ENCODE data around the gene OTOF.

Gene OTOF

DNA sequence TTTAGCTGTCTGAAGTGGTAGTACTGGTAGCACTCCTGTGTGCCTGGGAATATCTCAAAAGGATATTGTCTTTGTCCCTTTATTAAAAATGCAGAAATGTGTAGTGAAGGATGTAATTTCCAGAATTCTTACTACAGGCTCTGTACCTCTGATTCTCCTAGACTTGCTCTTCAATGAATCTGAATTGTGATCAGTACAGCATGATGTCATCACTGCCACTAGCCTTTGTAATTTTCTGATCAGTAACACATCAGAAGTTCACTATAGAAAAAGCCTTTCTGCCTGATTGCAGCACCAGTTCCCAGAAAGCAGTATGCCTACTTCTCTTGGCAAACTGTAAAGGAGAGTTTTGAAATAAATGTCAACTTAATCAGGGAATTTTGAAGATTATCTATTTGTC, 29.2 kb upstream of the OTOF start:
- in situ Hi-C loops (cut with MboI; ENCODE audit: low sequenced_read_pairs, unreplicated experiment): no loop called here
- TF ChIP-seq, protein P1, sequence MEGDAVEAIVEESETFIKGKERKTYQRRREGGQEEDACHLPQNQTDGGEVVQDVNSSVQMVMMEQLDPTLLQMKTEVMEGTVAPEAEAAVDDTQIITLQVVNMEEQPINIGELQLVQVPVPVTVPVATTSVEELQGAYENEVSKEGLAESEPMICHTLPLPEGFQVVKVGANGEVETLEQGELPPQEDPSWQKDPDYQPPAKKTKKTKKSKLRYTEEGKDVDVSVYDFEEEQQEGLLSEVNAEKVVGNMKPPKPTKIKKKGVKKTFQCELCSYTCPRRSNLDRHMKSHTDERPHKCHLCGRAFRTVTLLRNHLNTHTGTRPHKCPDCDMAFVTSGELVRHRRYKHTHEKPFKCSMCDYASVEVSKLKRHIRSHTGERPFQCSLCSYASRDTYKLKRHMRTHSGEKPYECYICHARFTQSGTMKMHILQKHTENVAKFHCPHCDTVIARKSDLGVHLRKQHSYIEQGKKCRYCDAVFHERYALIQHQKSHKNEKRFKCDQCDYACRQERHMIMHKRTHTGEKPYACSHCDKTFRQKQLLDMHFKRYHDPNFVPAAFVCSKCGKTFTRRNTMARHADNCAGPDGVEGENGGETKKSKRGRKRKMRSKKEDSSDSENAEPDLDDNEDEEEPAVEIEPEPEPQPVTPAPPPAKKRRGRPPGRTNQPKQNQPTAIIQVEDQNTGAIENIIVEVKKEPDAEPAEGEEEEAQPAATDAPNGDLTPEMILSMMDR (IDR thresholded peaks at IDR 0.05; ENCODE audit: borderline replicate concordance, control extremely low read depth, extremely low read depth, insufficient read depth, missing control alignments): no peak
- DNase-seq (ENCODE audit: low spot score): no peak

DNA sequence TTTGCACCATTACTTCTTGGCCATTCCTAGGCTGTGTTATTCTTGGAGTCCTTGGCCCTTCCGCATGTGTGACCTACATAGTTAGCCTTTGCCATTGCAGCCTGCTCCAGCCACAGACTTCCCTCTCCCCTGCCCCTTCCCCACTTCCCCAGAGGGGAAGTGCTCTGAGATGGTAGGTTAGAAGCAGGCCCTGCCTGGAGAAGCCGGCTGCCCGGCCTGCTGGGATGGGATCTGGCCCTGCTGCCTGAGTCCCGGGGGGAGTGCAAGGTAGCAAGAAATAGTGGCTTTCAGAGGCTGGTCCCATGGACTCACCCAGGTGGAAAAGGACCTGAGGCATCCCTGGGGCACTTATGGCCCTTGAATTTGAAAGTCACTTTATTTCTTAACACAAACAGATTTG, 28.4 kb upstream of the OTOF start:
- TF ChIP-seq, protein P1 (IDR thresholded peaks at IDR 0.05; ENCODE audit: borderline replicate concordance, control extremely low read depth, extremely low read depth, insufficient read depth, missing control alignments): no peak
- in situ Hi-C loops (cut with MboI; ENCODE audit: low sequenced_read_pairs, unreplicated experiment): no loop called here
- DNase-seq (ENCODE audit: low spot score): no peak

DNA sequence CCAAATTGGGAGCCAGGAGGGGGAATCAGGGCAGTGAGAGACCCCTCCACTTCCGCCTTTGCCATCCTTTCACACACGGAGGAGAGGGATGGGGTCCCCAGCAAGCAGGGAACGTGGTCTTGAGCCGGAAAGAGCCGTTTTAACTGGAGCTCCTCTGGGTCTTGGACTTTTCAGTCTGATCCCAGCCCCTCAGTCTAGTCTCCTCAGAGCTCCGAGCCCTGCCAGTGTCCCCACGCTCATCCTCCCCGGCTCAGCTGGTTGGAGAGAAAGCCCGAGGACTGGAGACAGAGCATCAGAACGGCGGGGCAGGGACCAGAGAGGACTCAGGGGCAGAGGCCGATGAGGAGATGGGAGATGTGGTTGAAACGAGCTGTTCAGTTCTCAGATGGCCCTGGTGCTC, 26.1 kb upstream of the OTOF start:
- no peak for DNase-seq (ENCODE audit: low spot score)
- TF ChIP-seq, protein P1 (IDR thresholded peaks at IDR 0.05; ENCODE audit: borderline replicate concordance, control extremely low read depth, extremely low read depth, insufficient read depth, missing control alignments): no peak
- in situ Hi-C loops (cut with MboI; ENCODE audit: low sequenced_read_pairs, unreplicated experiment): no loop called here

DNA sequence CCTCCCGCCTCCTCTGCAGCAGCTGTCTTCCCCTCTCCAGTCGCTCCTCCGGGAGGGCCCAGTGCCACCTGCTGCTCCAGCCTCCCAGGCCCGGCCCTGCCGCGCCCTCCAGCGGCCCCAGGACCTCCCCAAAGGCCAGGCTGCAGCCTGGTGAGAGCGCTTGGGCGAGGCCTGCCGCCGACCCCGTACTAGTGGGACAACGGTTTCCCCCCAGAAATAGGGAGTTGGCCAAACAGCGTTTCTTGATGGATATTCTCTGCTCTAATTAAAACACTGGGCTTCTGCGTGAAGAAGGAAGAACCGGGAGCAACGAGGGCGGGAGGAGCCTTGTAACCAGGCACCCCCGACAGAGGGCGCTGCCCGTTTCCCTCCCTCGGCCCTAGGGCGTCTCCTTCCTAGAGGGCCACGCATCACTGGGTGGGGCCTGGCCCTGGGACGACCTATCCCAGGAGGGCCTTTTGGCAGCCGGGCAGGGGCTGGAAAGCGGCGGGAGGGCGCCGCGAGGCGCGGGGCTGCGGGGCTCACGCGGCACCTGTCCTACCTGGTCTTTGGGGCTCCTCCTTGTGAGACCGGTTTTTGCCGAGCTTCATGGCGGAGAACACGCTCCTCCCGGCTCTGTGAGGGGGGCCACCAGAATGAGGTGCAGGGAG, 25.4 kb upstream of the OTOF start:
- DNase-seq (ENCODE audit: low spot score): peak; percentile 94
- in situ Hi-C loops (cut with MboI; ENCODE audit: low sequenced_read_pairs, unreplicated experiment): no loop called here
- TF ChIP-seq, protein P1 (IDR thresholded peaks at IDR 0.05; ENCODE audit: borderline replicate concordance, control extremely low read depth, extremely low read depth, insufficient read depth, missing control alignments): peak; percentile 76

DNA sequence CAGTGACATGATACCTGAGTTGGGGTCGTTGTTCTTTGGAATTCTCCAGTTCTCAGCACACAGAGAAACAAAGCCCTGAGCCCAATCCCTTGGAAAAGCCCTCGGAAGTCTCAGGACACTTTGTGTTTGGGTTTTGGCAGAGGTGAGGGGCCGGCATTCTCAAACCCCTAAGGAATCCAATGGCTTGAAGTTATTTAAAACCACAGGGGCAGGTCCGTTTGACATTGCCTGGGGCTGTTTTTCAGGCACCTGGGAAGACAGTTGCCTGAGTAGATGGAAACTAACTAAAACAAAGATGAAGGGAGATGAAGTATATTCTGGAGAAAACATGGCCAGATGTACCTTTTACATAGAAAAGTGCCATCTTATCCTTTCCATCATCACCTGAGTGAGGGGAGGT, 22.5 kb upstream of the OTOF start:
- in situ Hi-C loops (cut with MboI; ENCODE audit: low sequenced_read_pairs, unreplicated experiment): no loop called here

DNA sequence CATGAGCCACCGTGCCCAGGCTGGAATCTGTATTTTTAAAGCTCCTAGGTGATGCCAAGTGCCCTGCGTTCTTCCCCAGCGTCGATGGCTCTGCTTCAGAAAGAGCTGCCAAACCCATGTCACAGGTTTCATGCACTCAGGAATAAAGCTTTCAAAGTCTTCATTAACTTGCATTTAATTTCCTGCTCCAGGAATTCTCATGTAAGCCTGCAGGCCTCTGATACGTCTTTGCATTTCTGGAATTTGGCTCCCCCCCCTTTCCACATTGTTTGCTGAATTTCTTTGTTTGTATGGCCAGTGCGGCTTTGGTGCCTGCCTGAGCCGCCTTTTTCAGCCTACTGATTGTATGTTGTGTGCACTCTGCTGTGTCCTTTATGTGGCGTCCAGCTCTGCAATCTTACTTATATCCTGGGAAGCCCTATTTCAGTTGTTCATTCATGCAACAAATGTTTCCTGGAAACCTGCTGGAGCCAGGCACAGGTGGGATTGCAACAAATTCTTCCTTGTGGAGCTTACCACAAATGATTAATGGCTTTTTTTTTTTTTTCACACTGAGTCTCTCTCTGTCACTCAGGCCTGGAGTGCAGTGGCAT, 17.9 kb upstream of the OTOF start:
- DNase-seq (ENCODE audit: low spot score): no peak
- TF ChIP-seq, protein P1 (IDR thresholded peaks at IDR 0.05; ENCODE audit: borderline replicate concordance, control extremely low read depth, extremely low read depth, insufficient read depth, missing control alignments): no peak
- in situ Hi-C loops (cut with MboI; ENCODE audit: low sequenced_read_pairs, unreplicated experiment): no loop called here

More for the DNA sequence above, 22.5 kb upstream of the OTOF start:
- TF ChIP-seq, protein P1 (IDR thresholded peaks at IDR 0.05; ENCODE audit: borderline replicate concordance, control extremely low read depth, extremely low read depth, insufficient read depth, missing control alignments): no peak
- DNase-seq (ENCODE audit: low spot score): no peak

All from GM13976 (cell line).